Spleen (tissue), 7 donors: ENCODE measurements around the gene BNIP3.

Experiments
- POLR2A ChIP-seq, 3 donors: fragments of 450-650 bp; IDR thresholded peaks; one replicate each; pipeline ENCODE4 v1.5.1; 2017; ENCODE audit warnings: antibody characterized with exemption in 3 of 3, mild to moderate bottlenecking in 1 of 3
- POLR2AphosphoS5 ChIP-seq, 3 donors: sonication (generic); formaldehyde crosslinking; IDR thresholded peaks; one replicate each; pipeline ENCODE4 v1.5.1; 2017; ENCODE audit warnings: antibody characterized with exemption in 3 of 3
- TF ChIP-seq, protein P1 (sequence below), 11 experiments: fragments of 200-600 bp in 7 of 11; fragments of 450-650 bp in 4 of 11; sonication (generic) in 4 of 11; IDR thresholded peaks in 8 of 11; conservative IDR thresholded peaks in 3 of 11; 1 replicate in 7 of 11; 2 replicates in 4 of 11; pipeline versions ENCODE4 v1.4.0 to v1.8.0; 2016 to 2021; ENCODE audit warnings: antibody characterized with exemption in 11 of 11, inconsistent platforms in 4 of 11, mild to moderate bottlenecking in 1 of 11
- donor health status: DM: no; HTN: no; CAD: no; lungs with moderate emphysema.
- donor health status: DM: no; HTN: no; CAD: no.
- donor health status: DM: no; HTN: no; CAD: no.

DNA sequence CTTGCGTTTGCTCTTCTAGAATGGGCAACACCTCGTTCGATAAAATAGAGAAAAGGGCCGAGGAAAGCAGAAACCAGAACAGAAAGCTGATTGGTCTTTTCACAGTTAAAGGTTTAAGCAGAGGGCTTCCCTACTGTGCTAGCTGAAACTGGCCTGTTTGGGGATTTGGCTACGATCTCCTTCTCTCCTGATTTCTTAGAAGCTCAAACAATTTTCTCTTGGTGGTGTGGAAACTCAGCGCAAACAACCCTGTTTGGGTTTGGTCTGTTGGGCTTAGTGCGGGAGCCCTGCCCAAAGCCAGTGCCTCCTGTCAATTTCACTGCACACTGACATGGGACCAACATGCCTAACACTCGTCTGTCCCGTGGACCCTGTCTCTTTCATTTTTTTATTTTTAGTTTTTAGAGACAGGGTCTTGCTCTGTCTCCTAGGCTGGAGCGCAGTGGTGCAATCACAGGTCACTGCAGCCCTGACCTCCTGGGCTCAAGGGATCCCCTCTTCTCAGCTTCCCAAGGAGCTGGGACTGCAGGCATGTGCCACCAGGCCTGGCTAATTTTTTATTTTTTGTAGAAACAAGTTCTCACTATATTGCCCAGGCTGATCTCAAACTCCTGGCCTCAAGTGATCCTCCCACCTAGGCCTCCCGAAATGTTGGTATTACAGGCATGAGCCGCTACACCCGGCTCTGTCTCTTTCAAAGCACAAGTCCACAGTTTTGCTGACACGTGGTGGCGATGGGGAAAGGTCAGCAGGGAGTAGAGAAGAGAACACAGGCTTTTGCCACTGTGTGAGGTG lies 16.5 kb upstream of the BNIP3 start:
- TF ChIP-seq, protein P1, sequence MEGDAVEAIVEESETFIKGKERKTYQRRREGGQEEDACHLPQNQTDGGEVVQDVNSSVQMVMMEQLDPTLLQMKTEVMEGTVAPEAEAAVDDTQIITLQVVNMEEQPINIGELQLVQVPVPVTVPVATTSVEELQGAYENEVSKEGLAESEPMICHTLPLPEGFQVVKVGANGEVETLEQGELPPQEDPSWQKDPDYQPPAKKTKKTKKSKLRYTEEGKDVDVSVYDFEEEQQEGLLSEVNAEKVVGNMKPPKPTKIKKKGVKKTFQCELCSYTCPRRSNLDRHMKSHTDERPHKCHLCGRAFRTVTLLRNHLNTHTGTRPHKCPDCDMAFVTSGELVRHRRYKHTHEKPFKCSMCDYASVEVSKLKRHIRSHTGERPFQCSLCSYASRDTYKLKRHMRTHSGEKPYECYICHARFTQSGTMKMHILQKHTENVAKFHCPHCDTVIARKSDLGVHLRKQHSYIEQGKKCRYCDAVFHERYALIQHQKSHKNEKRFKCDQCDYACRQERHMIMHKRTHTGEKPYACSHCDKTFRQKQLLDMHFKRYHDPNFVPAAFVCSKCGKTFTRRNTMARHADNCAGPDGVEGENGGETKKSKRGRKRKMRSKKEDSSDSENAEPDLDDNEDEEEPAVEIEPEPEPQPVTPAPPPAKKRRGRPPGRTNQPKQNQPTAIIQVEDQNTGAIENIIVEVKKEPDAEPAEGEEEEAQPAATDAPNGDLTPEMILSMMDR (IDR thresholded peaks at IDR 0.05 in 8 of 11, conservative IDR thresholded peaks at IDR 0.05 in 3 of 11) = no peak
- TF ChIP-seq POLR2A (IDR thresholded peaks at IDR 0.05) = no peak
- no peak for TF ChIP-seq POLR2AphosphoS5 (IDR thresholded peaks at IDR 0.05)
